ENCODE results near the gene ANXA3.

The ANXA3 gene

GRCh38 chr4:78645853-78646757, 94.5 kb downstream of the ANXA3 start:
- H3K4me1 ChIP-seq (ENCODE audit: control insufficient read depth, insufficient read depth, low read length) = peaks cover 14% of the 10 kb centered on the region
- peak overlapping the region in 1 of 2 donors; percentile 41 for H3K9ac ChIP-seq (ENCODE audit: low read length in 2 of 2)
- peak overlapping the region; percentile 63 for H3K27ac ChIP-seq (ENCODE audit: low read length)
- no peaks in the 10 kb centered on the region for H3K36me3 ChIP-seq (ENCODE audit: control insufficient read depth in 2 of 2, insufficient read depth in 2 of 2, low read length in 2 of 2)
- no peaks in the 10 kb centered on the region for H3K9me3 ChIP-seq (ENCODE audit: control insufficient read depth in 2 of 2, low read length in 2 of 2)
- H3K4me3 ChIP-seq (ENCODE audit: low read length in 2 of 2) = peak overlapping the region; percentile 40 to 47
- H3K27me3 ChIP-seq (ENCODE audit: control insufficient read depth in 1 of 2, insufficient read depth in 2 of 2, low read length in 2 of 2) = no peaks in the 10 kb centered on the region

DNA sequence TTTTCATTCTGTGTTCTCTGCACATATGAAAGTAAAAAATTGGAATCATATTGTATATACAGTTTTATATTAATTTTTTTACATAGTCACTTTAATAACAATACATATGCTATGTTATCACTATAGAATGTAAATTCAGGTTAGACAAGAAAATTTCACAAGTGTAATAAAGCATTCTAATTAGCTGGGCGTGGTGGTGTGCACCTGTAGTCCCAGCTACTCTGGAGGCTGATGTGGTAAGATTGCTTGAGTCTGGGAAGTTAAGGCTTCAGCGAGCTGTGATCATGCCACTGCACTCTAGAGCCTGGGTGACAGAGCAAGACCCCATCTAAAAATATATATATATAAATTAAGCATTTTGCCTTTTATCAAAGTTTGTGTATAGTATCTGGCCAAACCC, 95.7 kb downstream of the ANXA3 start:
- Histone ChIP-seq H3K9ac (ENCODE audit: low read length in 2 of 2) (no peak overlapping the region), H3K27me3 (ENCODE audit: control insufficient read depth in 1 of 2, insufficient read depth in 2 of 2, low read length in 2 of 2) (no peaks in the 10 kb centered on the region), H3K9me3 (ENCODE audit: control insufficient read depth in 2 of 2, low read length in 2 of 2) (no peaks in the 10 kb centered on the region), H3K4me3 (ENCODE audit: low read length in 2 of 2) (no peak overlapping the region), H3K27ac (ENCODE audit: low read length) (no peak overlapping the region), H3K36me3 (ENCODE audit: control insufficient read depth in 2 of 2, insufficient read depth in 2 of 2, low read length in 2 of 2) (no peaks in the 10 kb centered on the region), H3K4me1 (ENCODE audit: control insufficient read depth, insufficient read depth, low read length) (peaks cover 14% of the 10 kb centered on the region)

DNA sequence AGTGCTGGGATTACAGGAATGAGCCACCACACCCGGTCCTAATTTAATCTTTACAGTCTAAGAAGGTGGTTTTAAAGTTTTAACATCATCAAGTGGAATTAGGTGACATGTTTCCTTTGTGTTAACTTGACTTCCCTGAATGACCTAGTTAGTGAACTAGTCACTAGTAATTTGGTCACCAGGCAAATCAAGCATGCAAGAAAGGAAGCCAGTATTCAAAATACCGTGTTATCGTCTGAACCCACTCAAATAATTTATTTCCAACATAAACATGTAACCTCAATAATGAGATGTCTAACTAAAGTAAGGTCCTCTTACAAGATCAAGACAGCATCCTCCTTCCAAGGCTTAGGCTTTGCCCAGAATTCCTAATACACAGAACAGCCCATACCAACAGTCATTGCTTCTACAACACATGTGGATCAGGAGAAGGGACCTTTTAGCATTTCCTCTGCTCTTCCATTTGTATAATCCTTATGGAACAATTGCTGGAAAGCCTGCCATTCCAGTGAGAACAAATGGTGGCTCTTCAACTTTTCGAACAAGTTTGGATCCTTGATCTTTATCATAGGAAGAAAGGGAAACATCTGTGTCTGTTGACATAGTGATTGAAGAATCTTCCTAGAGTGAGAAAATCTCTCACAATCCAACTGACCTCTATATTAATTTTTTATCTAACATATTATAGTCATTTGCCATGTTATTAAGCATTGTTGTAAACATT, 97.2 kb downstream of the ANXA3 start:
- Histone ChIP-seq H3K36me3 (ENCODE audit: control insufficient read depth in 2 of 2, insufficient read depth in 2 of 2, low read length in 2 of 2) (no peaks in the 10 kb centered on the region), H3K4me3 (ENCODE audit: low read length in 2 of 2) (no peak overlapping the region), H3K27me3 (ENCODE audit: control insufficient read depth in 1 of 2, insufficient read depth in 2 of 2, low read length in 2 of 2) (no peaks in the 10 kb centered on the region), H3K9me3 (ENCODE audit: control insufficient read depth in 2 of 2, low read length in 2 of 2) (no peaks in the 10 kb centered on the region), H3K27ac (ENCODE audit: low read length) (no peak overlapping the region), H3K9ac (ENCODE audit: low read length in 2 of 2) (no peak overlapping the region), H3K4me1 (ENCODE audit: control insufficient read depth, insufficient read depth, low read length) (peaks cover 14% of the 10 kb centered on the region)

DNA sequence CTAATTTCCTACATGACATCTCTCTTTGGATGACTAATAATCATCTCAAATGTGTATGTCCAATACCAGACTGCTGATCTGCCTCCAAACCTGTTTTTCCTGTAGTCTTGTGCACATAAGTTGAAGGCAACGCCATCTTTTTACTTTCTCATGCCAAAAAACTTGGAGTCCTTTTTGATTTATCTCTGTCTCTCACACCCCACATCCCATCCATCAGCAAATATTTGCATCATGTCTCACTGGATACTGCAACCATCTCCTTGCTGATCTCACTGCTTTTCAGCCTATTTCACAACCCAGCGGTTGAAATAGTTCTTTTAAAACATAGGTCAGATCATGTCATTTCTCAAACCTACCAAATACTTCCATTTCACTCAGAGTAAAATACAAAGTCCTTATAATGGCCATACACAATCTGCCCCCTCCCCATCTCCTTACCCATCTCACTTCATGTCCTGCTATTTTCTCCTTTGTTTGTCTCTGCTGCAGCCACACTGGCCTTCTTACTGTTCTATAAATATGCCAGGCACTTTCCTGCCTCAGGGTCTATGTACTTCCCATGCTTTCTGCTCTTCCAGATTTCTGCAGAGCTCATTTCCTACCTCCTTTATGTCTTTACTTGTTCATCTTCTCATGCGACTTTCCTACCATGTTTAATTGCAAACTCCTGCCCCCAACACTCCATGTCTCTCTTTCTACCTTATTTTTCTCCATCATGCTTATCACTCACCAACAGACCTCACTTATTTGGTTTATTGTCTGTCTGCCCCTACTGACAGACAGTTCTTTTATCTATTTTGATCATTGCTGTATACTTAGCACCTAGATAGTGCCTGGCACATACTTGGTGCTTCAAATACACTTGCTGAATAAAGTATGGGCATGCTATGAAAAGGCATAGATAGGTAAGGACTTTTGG, 98.8 kb downstream of the ANXA3 start:
- Histone ChIP-seq H3K9ac (ENCODE audit: low read length in 2 of 2) (no peak overlapping the region), H3K36me3 (ENCODE audit: control insufficient read depth in 2 of 2, insufficient read depth in 2 of 2, low read length in 2 of 2) (no peaks in the 10 kb centered on the region), H3K4me1 (ENCODE audit: control insufficient read depth, insufficient read depth, low read length) (peaks cover 8% of the 10 kb centered on the region), H3K9me3 (ENCODE audit: control insufficient read depth in 2 of 2, low read length in 2 of 2) (no peaks in the 10 kb centered on the region), H3K27me3 (ENCODE audit: control insufficient read depth in 1 of 2, insufficient read depth in 2 of 2, low read length in 2 of 2) (no peaks in the 10 kb centered on the region), H3K4me3 (ENCODE audit: low read length in 2 of 2) (no peak overlapping the region), H3K27ac (ENCODE audit: low read length) (no peak overlapping the region)

DNA sequence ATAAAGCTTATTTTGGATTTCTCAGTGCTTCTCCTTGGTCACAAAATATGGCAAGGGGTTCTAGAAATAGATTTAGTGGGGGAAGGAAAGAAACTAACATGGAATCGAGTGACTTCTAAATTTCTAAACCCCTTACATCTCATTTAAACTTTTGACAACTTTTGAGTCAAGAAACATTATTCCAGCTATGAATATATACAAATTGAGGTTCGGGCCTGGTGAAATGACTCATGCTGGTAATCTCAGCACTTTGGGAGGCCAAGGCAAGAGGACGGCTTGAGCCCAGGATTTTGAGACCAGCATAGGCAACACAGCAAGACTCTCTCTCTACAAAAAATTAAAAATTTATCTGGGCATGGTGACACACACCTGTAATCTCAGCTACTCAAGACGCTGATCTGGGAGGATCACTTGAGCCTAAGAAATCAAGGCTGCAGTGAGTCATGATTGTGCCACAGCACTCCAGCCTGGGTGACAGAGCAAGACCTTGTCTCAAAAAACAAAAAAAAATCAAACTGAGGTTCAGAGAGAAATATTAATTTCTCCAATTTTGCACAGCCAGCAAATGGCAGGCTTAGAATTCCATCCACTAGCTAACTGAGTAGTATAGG, 99.8 kb downstream of the ANXA3 start:
- Histone ChIP-seq H3K36me3 (ENCODE audit: control insufficient read depth in 2 of 2, insufficient read depth in 2 of 2, low read length in 2 of 2) (no peaks in the 10 kb centered on the region), H3K9me3 (ENCODE audit: control insufficient read depth in 2 of 2, low read length in 2 of 2) (no peaks in the 10 kb centered on the region), H3K9ac (ENCODE audit: low read length in 2 of 2) (no peak overlapping the region), H3K4me3 (ENCODE audit: low read length in 2 of 2) (no peak overlapping the region), H3K27ac (ENCODE audit: low read length) (no peak overlapping the region), H3K4me1 (ENCODE audit: control insufficient read depth, insufficient read depth, low read length) (peaks cover 3% of the 10 kb centered on the region), H3K27me3 (ENCODE audit: control insufficient read depth in 1 of 2, insufficient read depth in 2 of 2, low read length in 2 of 2) (no peaks in the 10 kb centered on the region)

DNA sequence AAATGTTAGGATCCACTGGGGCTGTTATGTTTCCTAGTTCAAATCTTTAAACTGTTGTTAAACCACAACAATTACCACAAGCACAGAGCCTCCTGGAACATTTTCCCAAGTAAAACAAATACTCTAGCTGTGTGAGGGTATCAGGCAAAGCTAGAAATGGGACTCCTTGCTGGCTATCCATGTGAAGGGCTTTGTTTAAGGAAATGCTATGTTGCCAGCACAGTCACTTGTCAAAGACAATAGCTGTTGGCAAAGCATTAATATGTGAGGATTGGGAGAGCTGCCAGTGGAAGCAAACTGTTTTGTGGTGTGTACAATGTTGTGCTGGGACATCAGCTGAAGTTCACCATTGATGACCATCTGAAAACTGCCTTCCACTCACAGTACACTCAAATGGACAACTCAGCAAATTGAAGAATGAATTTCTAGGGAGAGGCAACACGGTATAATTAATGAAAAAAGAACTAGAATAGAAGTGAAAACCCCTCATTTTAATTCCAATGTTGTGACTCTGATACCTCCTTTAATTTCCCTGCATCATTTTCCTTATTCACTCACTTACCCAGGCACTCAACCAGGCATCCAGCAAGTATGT, 100.8 kb downstream of the ANXA3 start:
- Histone ChIP-seq H3K27ac (ENCODE audit: low read length) (no peak overlapping the region), H3K4me1 (ENCODE audit: control insufficient read depth, insufficient read depth, low read length) (no peaks in the 10 kb centered on the region), H3K27me3 (ENCODE audit: control insufficient read depth in 1 of 2, insufficient read depth in 2 of 2, low read length in 2 of 2) (no peaks in the 10 kb centered on the region)

DNA sequence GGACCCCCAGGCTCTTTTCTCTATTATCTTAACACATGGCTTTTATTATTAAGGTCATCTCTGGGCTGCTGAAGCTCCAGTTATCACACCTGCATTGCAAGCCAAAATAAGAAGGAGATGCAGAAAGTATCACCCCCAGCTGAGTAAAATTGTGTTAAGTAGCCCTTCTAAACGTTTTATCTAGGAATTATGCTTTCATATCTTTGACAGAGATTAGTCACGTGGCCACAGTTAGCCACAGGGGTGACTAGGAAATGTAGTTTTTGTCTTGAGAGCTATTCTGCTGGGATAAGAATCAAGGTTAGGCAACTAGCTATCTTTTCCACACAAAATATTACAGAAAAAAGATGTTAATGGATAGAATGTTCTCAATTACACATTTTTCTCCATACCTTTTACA, 102.1 kb downstream of the ANXA3 start:
- Histone ChIP-seq H3K4me3 (ENCODE audit: low read length in 2 of 2) (no peak overlapping the region), H3K9me3 (ENCODE audit: control insufficient read depth in 2 of 2, low read length in 2 of 2) (no peaks in the 10 kb centered on the region), H3K27me3 (ENCODE audit: control insufficient read depth in 1 of 2, insufficient read depth in 2 of 2, low read length in 2 of 2) (no peaks in the 10 kb centered on the region), H3K27ac (ENCODE audit: low read length) (no peak overlapping the region), H3K36me3 (ENCODE audit: control insufficient read depth in 2 of 2, insufficient read depth in 2 of 2, low read length in 2 of 2) (no peaks in the 10 kb centered on the region), H3K9ac (ENCODE audit: low read length in 2 of 2) (no peak overlapping the region), H3K4me1 (ENCODE audit: control insufficient read depth, insufficient read depth, low read length) (no peaks in the 10 kb centered on the region)

More for the DNA sequence above, 100.8 kb downstream of the ANXA3 start:
- H3K4me3 ChIP-seq (ENCODE audit: low read length in 2 of 2) = no peak overlapping the region
- H3K9ac ChIP-seq (ENCODE audit: low read length in 2 of 2) = no peak overlapping the region
- no peaks in the 10 kb centered on the region for H3K9me3 ChIP-seq (ENCODE audit: control insufficient read depth in 2 of 2, low read length in 2 of 2)
- no peaks in the 10 kb centered on the region for H3K36me3 ChIP-seq (ENCODE audit: control insufficient read depth in 2 of 2, insufficient read depth in 2 of 2, low read length in 2 of 2)

DNA sequence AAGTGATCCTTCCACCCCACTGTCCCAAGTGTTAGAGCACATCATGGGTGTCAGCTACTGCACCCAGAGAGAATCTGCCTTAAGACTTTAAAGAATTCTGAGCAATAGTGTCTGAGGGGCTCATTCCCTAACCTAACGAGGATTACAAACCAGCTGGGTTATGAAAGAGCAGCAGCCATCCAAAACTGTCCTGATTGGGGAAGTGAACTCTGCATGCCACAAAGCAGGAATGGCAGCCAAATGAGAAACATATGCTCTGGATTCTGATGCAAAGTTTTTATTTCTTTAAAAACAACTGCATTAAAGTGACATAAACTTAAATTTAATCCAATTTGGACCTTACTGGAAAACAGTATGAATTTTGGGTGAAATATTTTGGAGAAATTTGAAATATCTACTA, 103.2 kb downstream of the ANXA3 start:
- Histone ChIP-seq H3K27me3 (ENCODE audit: control insufficient read depth in 1 of 2, insufficient read depth in 2 of 2, low read length in 2 of 2) (no peaks in the 10 kb centered on the region), H3K36me3 (ENCODE audit: control insufficient read depth in 2 of 2, insufficient read depth in 2 of 2, low read length in 2 of 2) (no peaks in the 10 kb centered on the region), H3K4me1 (ENCODE audit: control insufficient read depth, insufficient read depth, low read length) (no peaks in the 10 kb centered on the region), H3K27ac (ENCODE audit: low read length) (no peak overlapping the region), H3K4me3 (ENCODE audit: low read length in 2 of 2) (no peak overlapping the region), H3K9ac (ENCODE audit: low read length in 2 of 2) (no peak overlapping the region), H3K9me3 (ENCODE audit: control insufficient read depth in 2 of 2, low read length in 2 of 2) (no peaks in the 10 kb centered on the region)

GRCh38 chr4:78656968-78657445, 105.4 kb downstream of the ANXA3 start:
- Histone ChIP-seq H3K27ac (ENCODE audit: low read length) (no peak overlapping the region), H3K36me3 (ENCODE audit: control insufficient read depth in 2 of 2, insufficient read depth in 2 of 2, low read length in 2 of 2) (no peaks in the 10 kb centered on the region), H3K4me1 (ENCODE audit: control insufficient read depth, insufficient read depth, low read length) (no peaks in the 10 kb centered on the region), H3K9me3 (ENCODE audit: control insufficient read depth in 2 of 2, low read length in 2 of 2) (no peaks in the 10 kb centered on the region), H3K9ac (ENCODE audit: low read length in 2 of 2) (no peak overlapping the region), H3K27me3 (ENCODE audit: control insufficient read depth in 1 of 2, insufficient read depth in 2 of 2, low read length in 2 of 2) (no peaks in the 10 kb centered on the region), H3K4me3 (ENCODE audit: low read length in 2 of 2) (no peak overlapping the region)

GRCh38 chr4:78659264-78659663, 107.7 kb downstream of the ANXA3 start:
- Histone ChIP-seq H3K27ac (ENCODE audit: low read length) (no peak overlapping the region), H3K9me3 (ENCODE audit: control insufficient read depth in 2 of 2, low read length in 2 of 2) (no peaks in the 10 kb centered on the region), H3K9ac (ENCODE audit: low read length in 2 of 2) (no peak overlapping the region), H3K4me3 (ENCODE audit: low read length in 2 of 2) (no peak overlapping the region), H3K4me1 (ENCODE audit: control insufficient read depth, insufficient read depth, low read length) (no peaks in the 10 kb centered on the region), H3K27me3 (ENCODE audit: control insufficient read depth in 1 of 2, insufficient read depth in 2 of 2, low read length in 2 of 2) (no peaks in the 10 kb centered on the region), H3K36me3 (ENCODE audit: control insufficient read depth in 2 of 2, insufficient read depth in 2 of 2, low read length in 2 of 2) (no peaks in the 10 kb centered on the region)

Measured in stomach smooth muscle (tissue), 2 donors.